Body of pancreas (tissue), 4 donors: ENCODE results near the gene GPR158. TPM values are rescaled to one million over a fixed set of nuclear protein-coding genes. Genes with fewer than 3 reads are reported as not detected.
"Not testable (repeated sequence)": the region's sequence is repeated elsewhere in the genome, so short reads cannot be mapped to it uniquely, and the experiment has no call there.

Experiments
- ATAC-seq: fragments of 150-250 bp; one replicate; pipeline ENCODE4 v1.9.1; 2016
- DNase-seq, 4 donors: peaks; one replicate each; pipeline ENCODE4 v3.0.0-alpha.2; 2019
- H3K27ac ChIP-seq, 4 donors: fragments of 200-600 bp; sonication (generic); 1 replicate in 3 of 4; 2 replicates in 1 of 4; pipeline versions ENCODE4 v1.5.1 to v1.6.1; 2016 to 2019; ENCODE audit warnings: mild to moderate bottlenecking in 1 of 4, mixed read lengths in 1 of 4, moderate library complexity in 1 of 4
- H3K27me3 ChIP-seq, 2 donors: fragments of 200-600 bp; sonication (generic); one replicate each; pipeline ENCODE4 v1.6.0; 2016; ENCODE audit warnings: mild to moderate bottlenecking in 1 of 2
- H3K36me3 ChIP-seq, 2 donors: fragments of 200-600 bp; sonication (generic); replicated peaks in 1 of 2; 2 replicates each; pipeline ENCODE4 v1.5.1; 2016; ENCODE audit warnings: low read depth in 2 of 2; ENCODE audit not compliant: insufficient read depth in 1 of 2
- H3K4me1 ChIP-seq: fragments of 200-600 bp; sonication (generic); one replicate; pipeline ENCODE4 v1.6.0; 2016
- H3K4me3 ChIP-seq, 2 donors: fragments of 200-600 bp; sonication (generic); 1 replicate in 1 of 2; 2 replicates in 1 of 2; pipeline ENCODE4 v1.5.1; 2016 to 2019
- H3K9me3 ChIP-seq, 3 donors: fragments of 200-600 bp; sonication (generic); 1 replicate in 2 of 3; 2 replicates in 1 of 3; pipeline ENCODE4 v1.5.1; 2016
- CTCF ChIP-seq, 7 experiments: fragments of 450-650 bp in 4 of 7; fragments of 200-600 bp in 3 of 7; sonication (generic) in 3 of 7; IDR thresholded peaks; one replicate each; pipeline ENCODE4 v1.5.1; 2016 to 2019; ENCODE audit warnings: antibody characterized with exemption in 7 of 7
- POLR2A ChIP-seq, 3 donors: fragments of 450-650 bp; IDR thresholded peaks; one replicate each; pipeline ENCODE4 v1.6.1; 2016; ENCODE audit warnings: antibody characterized with exemption in 3 of 3, mild to moderate bottlenecking in 2 of 3
- WGBS, 2 donors: methylation state at CpG; one replicate each; pipeline ENCODE4 v1.1.5; 2017; 5-methylcytosine and 5-hydroxymethylcytosine counted together
- intact Hi-C: fragments of 100-400 bp; cut with DNase I; formaldehyde crosslinking; loops from one replicate; pipeline ENCODE4 v1.15.1; 2023
- total RNA-seq, 2 donors: library from RNA; depleted of rRNA; stranded (reverse); fragments of >200 nt; gene quantifications; one replicate each; pipeline ENCODE4 v1.1.0, GENCODE V29; 2016

The GPR158 gene
- total RNA-seq, 2 donors from 2014 or later, result 0.52 TPM; not detected in 1

GRCh38 chr10:25142116-25142864, 32.5 kb upstream of the GPR158 start:
- H3K9me3 ChIP-seq, result no peaks in the 10 kb centered on the region
- H3K4me1 ChIP-seq, result no peaks in the 10 kb centered on the region
- H3K27me3 ChIP-seq, result no peaks in the 10 kb centered on the region
- intact Hi-C loops, result no loop called here
- no peak overlapping the region for H3K27ac ChIP-seq
- 47 to 48% methylated on average over 12 of the region's 12 CpGs for WGBS, 2 donors
- DNase-seq (no peak), ATAC-seq (no peak)
- TF ChIP-seq CTCF (IDR thresholded peaks at IDR 0.05), result no peak
- no peak for TF ChIP-seq POLR2A (IDR thresholded peaks at IDR 0.05)
- H3K4me3 ChIP-seq, result no peak overlapping the region
- no peaks in the 10 kb centered on the region for H3K36me3 ChIP-seq

DNA sequence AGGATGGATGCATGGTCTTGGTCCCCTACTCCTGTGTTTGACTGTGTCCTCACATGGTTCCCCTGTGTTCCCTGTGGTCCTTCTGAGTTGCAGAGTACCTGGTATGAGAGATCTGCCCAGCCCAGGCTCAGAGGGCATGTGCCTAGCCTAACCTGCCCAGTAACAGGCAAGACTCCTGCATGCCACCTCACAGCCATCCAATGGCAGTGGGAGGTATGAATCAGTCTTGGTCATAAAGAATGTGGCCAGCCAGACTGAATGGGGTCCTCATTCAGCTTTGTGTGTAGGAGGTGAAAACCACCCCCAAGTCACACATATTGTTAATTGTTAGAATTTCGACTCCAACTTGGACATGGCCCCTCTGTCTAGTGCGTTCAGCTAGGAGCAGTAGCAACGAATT, 17.2 kb upstream of the GPR158 start:
- H3K36me3 ChIP-seq, result no peaks in the 10 kb centered on the region
- intact Hi-C loops, result no loop called here
- 45 to 62% methylated on average over 3 of the region's 3 CpGs for WGBS, 2 donors
- H3K27me3 ChIP-seq, result no peaks in the 10 kb centered on the region
- TF ChIP-seq CTCF (IDR thresholded peaks at IDR 0.05) (no peak), POLR2A (IDR thresholded peaks at IDR 0.05) (no peak)
- H3K27ac ChIP-seq, result no peak overlapping the region
- no peak overlapping the region for H3K4me3 ChIP-seq
- DNase-seq (no peak), ATAC-seq (no peak)
- H3K9me3 ChIP-seq, result no peaks in the 10 kb centered on the region
- H3K4me1 ChIP-seq, result no peaks in the 10 kb centered on the region

DNA sequence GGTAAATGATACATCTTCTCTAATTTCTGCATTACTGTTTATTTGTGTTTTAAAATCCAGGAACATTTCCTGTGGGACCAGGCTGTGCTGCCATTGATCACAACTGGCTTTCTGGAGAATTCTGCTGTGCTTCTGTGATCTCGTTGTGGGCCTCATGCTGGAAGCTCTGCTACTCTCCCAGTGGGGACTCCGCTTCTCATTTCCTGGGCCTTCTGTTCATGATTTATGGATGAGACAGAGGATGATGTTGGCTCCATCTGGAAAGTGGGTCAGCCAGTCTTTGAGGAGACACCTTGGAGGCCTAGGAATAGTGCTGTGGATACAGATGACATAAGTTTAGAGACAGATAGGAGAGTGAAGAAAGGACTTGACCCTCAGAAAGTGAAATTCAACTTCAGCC, 15.2 kb upstream of the GPR158 start:
- 73% methylated on average over 2 of the region's 2 CpGs for WGBS, 2 donors
- Histone ChIP-seq H3K9me3 (no peaks in the 10 kb centered on the region), H3K4me1 (no peaks in the 10 kb centered on the region), H3K4me3 (no peak overlapping the region), H3K27me3 (no peaks in the 10 kb centered on the region), H3K27ac (no peak overlapping the region), H3K36me3 (no peaks in the 10 kb centered on the region)
- TF ChIP-seq POLR2A (IDR thresholded peaks at IDR 0.05) (no peak), CTCF (IDR thresholded peaks at IDR 0.05) (no peak)
- DNase-seq (no peak), ATAC-seq (no peak)
- intact Hi-C loops, result no loop called here

- no peaks in the 10 kb centered on the region for H3K4me1 ChIP-seq
- no peaks in the 10 kb centered on the region for H3K27me3 ChIP-seq
- intact Hi-C loops, result no loop called here
- no peaks in the 10 kb centered on the region for H3K36me3 ChIP-seq
- ATAC-seq (no peak), DNase-seq (no peak)
- TF ChIP-seq CTCF (IDR thresholded peaks at IDR 0.05) (no peak), POLR2A (IDR thresholded peaks at IDR 0.05) (no peak)
- 35 to 42% methylated on average over 2 of the region's 2 CpGs for WGBS, 2 donors
- H3K4me3 ChIP-seq, result no peak overlapping the region
- H3K9me3 ChIP-seq, result no peaks in the 10 kb centered on the region
- H3K27ac ChIP-seq, result no peak overlapping the region
Measured at GRCh38 chr10:25162391-25162790, 12.4 kb upstream of the GPR158 start.

DNA sequence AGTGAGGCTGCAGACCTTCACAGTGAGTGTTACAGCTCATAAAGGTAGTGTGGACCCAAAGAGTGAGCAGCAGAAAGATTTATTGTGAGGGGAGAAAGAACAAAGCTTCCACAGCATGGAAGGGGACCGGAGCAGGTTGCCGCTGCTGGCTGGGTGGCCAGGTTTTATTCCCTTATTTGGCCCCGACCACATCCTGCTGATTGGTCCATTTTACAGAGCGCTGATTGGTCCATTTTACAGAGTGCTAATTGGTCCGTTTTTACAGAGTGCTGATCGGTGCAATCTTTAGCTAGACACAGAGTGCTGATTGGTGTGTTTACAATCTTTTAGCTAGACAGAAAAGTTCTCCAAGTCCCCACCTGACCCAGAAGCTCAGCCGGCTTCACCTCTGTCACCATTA, 11.3 kb upstream of the GPR158 start:
- H3K27ac ChIP-seq, H3K4me3 ChIP-seq, DNase-seq, H3K36me3 ChIP-seq, H3K4me1 ChIP-seq, ATAC-seq, H3K27me3 ChIP-seq, H3K9me3 ChIP-seq, intact Hi-C loops: not testable (repeated sequence)
- WGBS, 2 donors, result 84 to 85% methylated on average over 7 of the region's 7 CpGs
